ENCODE measurements around the gene NOD1. TPM values are rescaled to one million over a fixed set of nuclear protein-coding genes. Genes with fewer than 3 reads are reported as not detected.
"Not testable (repeated sequence)": the region's sequence is repeated elsewhere in the genome, so short reads cannot be mapped to it uniquely, and the experiment has no call there.

Gene NOD1
- total and polyA plus RNA-seq, 3 donors from 2014 or later: 4.6 to 12.9 (median 11.9) TPM

DNA sequence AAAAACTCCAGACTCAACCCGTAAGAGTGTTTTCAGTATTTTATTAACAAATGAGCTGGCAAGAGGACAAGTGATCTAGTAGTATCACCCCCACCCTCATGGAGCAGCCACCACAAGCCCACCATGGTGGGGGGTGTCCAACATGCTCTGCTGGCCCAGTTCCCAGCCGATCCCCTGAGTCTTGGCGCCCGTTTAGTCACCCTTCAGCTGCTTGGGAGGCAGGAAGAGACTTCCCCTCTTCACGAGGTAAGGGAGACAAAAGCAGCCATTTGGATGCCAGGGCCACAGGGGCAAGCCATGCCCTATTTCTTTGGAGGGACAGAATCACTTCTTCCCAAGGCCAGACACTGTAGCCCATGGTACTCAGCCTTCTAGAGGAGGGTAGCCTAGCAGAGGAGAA, 54.1 kb downstream of the NOD1 start:
- no peak overlapping the region for H3K27ac ChIP-seq
- TF ChIP-seq POLR2A (IDR thresholded peaks at IDR 0.05) (no peak), CTCF (IDR thresholded peaks at IDR 0.05) (no peak)
- H3K4me1 ChIP-seq: no peaks in the 10 kb centered on the region
- no peak for DNase-seq
- intact Hi-C loops (cut with DNase I; ENCODE audit: low total_unique reads): no loop called here
- WGBS, 2 donors: 87 to 94% methylated on average over 4 to 5 of the region's 5 CpGs
- H3K4me3 ChIP-seq: no peak overlapping the region
- no peaks in the 10 kb centered on the region for H3K27me3 ChIP-seq
- H3K9me3 ChIP-seq: no peaks in the 10 kb centered on the region
- no peaks in the 10 kb centered on the region for H3K36me3 ChIP-seq (ENCODE audit: low read depth, missing control alignments)

DNA sequence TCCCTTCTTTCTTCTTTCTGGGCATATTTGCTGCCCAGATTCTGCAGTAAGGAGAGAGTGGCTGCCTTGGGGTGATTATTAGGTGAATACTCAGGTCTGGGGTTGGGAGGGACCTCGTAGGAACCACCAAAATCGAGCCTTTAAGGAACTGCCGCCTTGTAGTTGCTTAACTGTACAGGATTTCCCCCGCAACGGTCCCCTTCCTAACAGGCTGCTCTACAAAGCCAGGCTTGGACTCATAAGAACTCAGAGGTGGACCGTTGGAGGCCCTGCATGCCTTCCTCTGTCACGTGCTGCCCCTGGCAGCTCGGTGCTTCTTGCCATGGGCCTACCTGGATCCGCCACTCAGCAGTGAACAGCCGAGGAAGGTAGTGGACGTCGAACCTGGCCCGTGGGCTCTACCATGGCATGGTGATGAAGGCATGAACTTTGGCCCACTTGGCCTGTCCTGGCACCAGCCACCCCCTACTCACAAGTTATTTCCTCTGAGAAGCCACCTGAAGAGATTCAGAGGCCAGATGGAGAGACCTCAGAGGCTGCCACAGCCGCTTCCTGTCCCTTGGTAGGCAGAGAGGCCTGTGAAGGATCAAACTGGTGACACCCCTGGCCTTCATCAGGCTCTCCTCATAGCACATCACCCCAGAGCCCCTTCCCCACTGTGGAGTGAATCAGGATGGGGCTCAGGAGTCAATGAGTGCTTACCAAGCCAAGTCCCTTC, 54.6 kb downstream of the NOD1 start:
- Histone ChIP-seq H3K4me3 (no peak overlapping the region), H3K27ac (no peak overlapping the region), H3K36me3 (ENCODE audit: low read depth, missing control alignments) (no peaks in the 10 kb centered on the region), H3K27me3 (no peaks in the 10 kb centered on the region), H3K4me1 (no peaks in the 10 kb centered on the region), H3K9me3 (no peaks in the 10 kb centered on the region)
- WGBS, 2 donors: 94 to 95% methylated on average over 5 to 14 of the region's 14 CpGs
- intact Hi-C loops (cut with DNase I; ENCODE audit: low total_unique reads): no loop called here
- no peak for DNase-seq
- TF ChIP-seq POLR2A (IDR thresholded peaks at IDR 0.05): no peak
- no peak for TF ChIP-seq CTCF (IDR thresholded peaks at IDR 0.05)

- no peaks in the 10 kb centered on the region for H3K4me1 ChIP-seq
- no peak for DNase-seq
- H3K27me3 ChIP-seq: no peaks in the 10 kb centered on the region
- intact Hi-C loops (cut with DNase I; ENCODE audit: low total_unique reads): no loop called here
- no peaks in the 10 kb centered on the region for H3K36me3 ChIP-seq (ENCODE audit: low read depth, missing control alignments)
- TF ChIP-seq CTCF (IDR thresholded peaks at IDR 0.05): no peak
- TF ChIP-seq POLR2A (IDR thresholded peaks at IDR 0.05): no peak
- WGBS, 2 donors: 91 to 92% methylated on average over 6 of the region's 6 CpGs
- no peak overlapping the region for H3K27ac ChIP-seq
- no peaks in the 10 kb centered on the region for H3K9me3 ChIP-seq
- no peak overlapping the region for H3K4me3 ChIP-seq
These were observed 55.7 kb downstream of the NOD1 start for GRCh38 chr7:30422922-30423321.

DNA sequence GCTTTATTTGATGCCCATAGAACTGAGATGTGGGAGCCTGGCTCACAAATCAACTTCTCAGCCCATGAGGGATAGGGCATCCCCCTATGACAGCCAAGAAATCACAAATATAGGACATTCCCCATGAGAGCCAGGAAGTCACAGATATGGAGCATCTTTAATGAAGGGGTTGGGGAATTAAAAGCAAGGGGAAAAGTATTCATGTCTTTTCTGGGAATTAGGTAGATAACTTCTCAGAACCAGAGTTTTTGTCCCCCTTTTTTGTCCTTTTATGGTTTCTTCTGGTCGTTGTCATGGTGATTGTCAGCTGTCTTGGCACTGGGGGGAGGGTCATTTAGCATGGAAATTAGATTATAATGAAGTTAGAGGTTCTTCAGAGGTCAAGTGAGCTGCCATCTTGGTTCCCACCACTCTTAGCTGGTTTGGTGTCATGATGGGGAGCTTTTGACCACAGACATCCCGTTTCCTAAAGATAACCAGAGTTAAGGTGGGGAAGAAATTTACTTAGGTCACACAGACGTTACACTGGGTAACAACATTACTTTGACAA, 56.9 kb downstream of the NOD1 start:
- H3K4me1 ChIP-seq: no peaks in the 10 kb centered on the region
- no peaks in the 10 kb centered on the region for H3K9me3 ChIP-seq
- no peak for DNase-seq
- no peaks in the 10 kb centered on the region for H3K27me3 ChIP-seq
- no peak overlapping the region for H3K4me3 ChIP-seq
- H3K27ac ChIP-seq: no peak overlapping the region
- no peak for TF ChIP-seq POLR2A (IDR thresholded peaks at IDR 0.05)
- no peak for TF ChIP-seq CTCF (IDR thresholded peaks at IDR 0.05)
- WGBS, 2 donors: 76 to 81% methylated on average over 3 of the region's 3 CpGs
- H3K36me3 ChIP-seq (ENCODE audit: low read depth, missing control alignments): no peaks in the 10 kb centered on the region
- intact Hi-C loops (cut with DNase I; ENCODE audit: low total_unique reads): no loop called here

DNA sequence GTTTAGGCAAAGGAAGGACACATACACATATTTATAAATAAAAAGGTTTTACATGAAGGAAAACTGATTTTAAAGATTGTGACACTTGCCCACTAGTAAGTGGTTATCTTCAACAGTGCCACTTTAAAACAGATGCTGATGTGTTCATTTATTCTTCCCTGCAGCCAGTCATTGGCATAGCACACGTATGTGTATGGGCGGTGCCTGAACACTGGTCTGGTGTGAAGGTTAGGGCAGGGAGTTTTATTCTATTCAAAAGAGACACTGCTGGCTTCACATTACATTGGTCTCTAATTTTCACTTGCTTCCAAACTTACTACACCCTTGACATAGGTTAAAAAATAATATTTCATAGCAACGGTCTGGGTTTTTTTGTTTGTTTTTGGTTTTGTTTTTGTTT, 57.9 kb downstream of the NOD1 start:
- Histone ChIP-seq H3K36me3 (ENCODE audit: low read depth, missing control alignments) (no peaks in the 10 kb centered on the region), H3K4me1 (no peaks in the 10 kb centered on the region), H3K4me3 (no peak overlapping the region), H3K27ac (no peak overlapping the region), H3K27me3 (no peaks in the 10 kb centered on the region), H3K9me3 (no peaks in the 10 kb centered on the region)
- 75 to 89% methylated on average over 3 of the region's 3 CpGs for WGBS, 2 donors
- intact Hi-C loops (cut with DNase I; ENCODE audit: low total_unique reads): no loop called here
- DNase-seq: no peak
- no peak for TF ChIP-seq CTCF (IDR thresholded peaks at IDR 0.05)
- TF ChIP-seq POLR2A (IDR thresholded peaks at IDR 0.05): no peak

GRCh38 chr7:30420080-30420479, 58.5 kb downstream of the NOD1 start:
- WGBS, 2 donors: 86 to 93% methylated on average over 14 to 20 of the region's 26 CpGs
- intact Hi-C loops (cut with DNase I; ENCODE audit: low total_unique reads): not testable (repeated sequence)

More at GRCh38 chr7:30420080-30420479, 58.5 kb downstream of the NOD1 start:
- H3K27me3 ChIP-seq; H3K4me3 ChIP-seq; DNase-seq; H3K4me1 ChIP-seq; H3K36me3 ChIP-seq (ENCODE audit: low read depth, missing control alignments); H3K9me3 ChIP-seq; H3K27ac ChIP-seq: not testable (repeated sequence)
